K562 (cell line): ENCODE measurements around the gene IL27RA. TPM values are rescaled to one million over a fixed set of nuclear protein-coding genes. Genes with fewer than 3 reads are reported as not detected.

Experiments
- BRF1 ChIP-seq: IDR thresholded peaks from 3 replicates; pipeline ENCODE4 v1.6.1; 2011; ENCODE audit warnings: borderline replicate concordance, mild to moderate bottlenecking; ENCODE audit not compliant: insufficient read length; ENCODE audit errors: extremely low read depth
- CEBPZ ChIP-seq: fragments of 150-350 bp; IDR thresholded peaks from 2 replicates; pipeline ENCODE4 v1.6.1; 2014; ENCODE audit warnings: low read depth, mild to moderate bottlenecking, low read length, borderline replicate concordance
- CHD2 ChIP-seq: IDR thresholded peaks from 2 replicates; pipeline ENCODE4 v1.6.1; 2011; ENCODE audit warnings: low read depth, low read length
- GTF2A2 ChIP-seq: IDR thresholded peaks from 2 replicates; pipeline ENCODE4 v1.6.1; 2016; ENCODE audit warnings: mild to moderate bottlenecking, missing genetic modification characterization, missing compliant biosample characterization
- HMG20A ChIP-seq: fragments of 450-650 bp; formaldehyde crosslinking; conservative IDR thresholded peaks from 2 replicates; pipeline ENCODE4 v1.4.0; 2020; ENCODE audit warnings: mild to moderate bottlenecking, mixed read lengths
- KAT8 ChIP-seq: fragments of 450-650 bp; IDR thresholded peaks from 2 replicates; pipeline ENCODE4 v1.6.1; 2016; ENCODE audit warnings: low read depth, mild to moderate bottlenecking
- NCOA1 ChIP-seq: fragments of 450-650 bp; IDR thresholded peaks from 2 replicates; pipeline ENCODE4 v1.6.1; 2016; ENCODE audit warnings: low read depth
- POU5F1 ChIP-seq: fragments of 150-350 bp; IDR thresholded peaks from 2 replicates; pipeline ENCODE4 v1.6.1; 2014; ENCODE audit warnings: borderline replicate concordance, low read length, low read depth, mild to moderate bottlenecking; ENCODE audit not compliant: partially characterized antibody
- RB1 ChIP-seq: fragments of 450-650 bp; IDR thresholded peaks from 2 replicates; pipeline ENCODE4 v1.6.1; 2017; ENCODE audit warnings: low read depth, mild to moderate bottlenecking
- TCF7 ChIP-seq: sonication (generic); IDR thresholded peaks from 2 replicates; pipeline ENCODE4 v1.6.1; 2016; ENCODE audit warnings: antibody characterized with exemption, borderline replicate concordance
- TEAD1 ChIP-seq, 2 experiments: fragments of 450-650 bp in 1 of 2; sonication (generic) in 1 of 2; formaldehyde crosslinking; IDR thresholded peaks; 2 replicates each; pipeline versions ENCODE4 v1.4.0 to v1.8.0; 2020 to 2022; ENCODE audit warnings: mild to moderate bottlenecking in 2 of 2, missing genetic modification reagents in 1 of 2
- TRIM28 ChIP-seq: fragments of 450-650 bp; IDR thresholded peaks from 2 replicates; pipeline ENCODE4 v1.6.1; 2017
- UBTF ChIP-seq, 2 experiments: IDR thresholded peaks; 2 replicates each; pipeline ENCODE4 v1.6.1; 2012; ENCODE audit warnings: improper control_type of control experiment in 2 of 2, low read depth in 2 of 2, low read length in 2 of 2, borderline replicate concordance in 1 of 2
- ZBTB1 ChIP-seq: sonication (generic); formaldehyde crosslinking; IDR thresholded peaks from 2 replicates; pipeline ENCODE4 v1.8.1; 2023; ENCODE audit warnings: missing genetic modification reagents, low read depth, mild to moderate bottlenecking, borderline replicate concordance
- ZBTB43 ChIP-seq: sonication (generic); formaldehyde crosslinking; IDR thresholded peaks from 2 replicates; pipeline ENCODE4 v1.8.0; 2023; ENCODE audit warnings: mild to moderate bottlenecking, missing genetic modification reagents
- ZFPM2 ChIP-seq: fragments of 250-450 bp; sonication (Bioruptor Pico); IDR thresholded peaks from 2 replicates; pipeline ENCODE4 v1.5.1; 2022; ENCODE audit warnings: mild to moderate bottlenecking
- ZNF165 ChIP-seq: fragments of 250-450 bp; sonication (Bioruptor Pico); IDR thresholded peaks from 2 replicates; pipeline ENCODE4 v1.4.0; 2020; ENCODE audit warnings: borderline replicate concordance
- ZNF280A ChIP-seq: fragments of 450-650 bp; IDR thresholded peaks from 2 replicates; pipeline ENCODE4 v1.6.1; 2018; ENCODE audit warnings: mild to moderate bottlenecking, low read depth; ENCODE audit not compliant: partially characterized antibody
- ZNF436 ChIP-seq: fragments of 250-450, 450-650 bp; sonication (Bioruptor Pico); formaldehyde crosslinking; IDR thresholded peaks from 2 replicates; pipeline ENCODE4 v1.7.0; 2020; ENCODE audit warnings: mild to moderate bottlenecking
- ZNF586 ChIP-seq: fragments of 450-650 bp; formaldehyde crosslinking; conservative IDR thresholded peaks from 2 replicates; pipeline ENCODE4 v1.4.0; 2020; ENCODE audit warnings: mild to moderate bottlenecking, moderate library complexity
- ZNF830 ChIP-seq: fragments of 250-450 bp; sonication (Bioruptor Pico); IDR thresholded peaks from 2 replicates; pipeline ENCODE4 v1.5.0; 2021; ENCODE audit warnings: mild to moderate bottlenecking
- polyA plus RNA-seq, 8 experiments: library from polyadenylated mRNA; depleted of rRNA in 4 of 8; stranded (reverse) in 5 of 8; unstranded in 3 of 8; fragments of >200 nt; fragmentation: Nextera tagmentation in 2 of 8; fragmentation: Illumina TruSeq in 1 of 8; extraction: Ambion mirVana in 2 of 8; extraction: Trizol in 1 of 8; gene quantifications; 2 replicates each; pipeline versions ENCODE4 v1.2.1 to v1.2.3, GENCODE V29; 2011 to 2014; ENCODE audit warnings: inconsistent platforms in 1 of 8, missing spikeins in 1 of 8
- total RNA-seq, 7 experiments: library from RNA; depleted of rRNA in 6 of 7; stranded (reverse); fragments of >200 nt in 6 of 7; fragmentation: Illumina TruSeq in 2 of 7; extraction: Trizol in 2 of 7; gene quantifications; 2 replicates each; pipeline versions ENCODE4 v1.2.1 to v1.2.3, GENCODE V29; 2011 to 2021; ENCODE audit warnings: low replicate concordance in 1 of 7

IL27RA gene
- total and polyA plus RNA-seq, 9 of the 15 experiments (the other 6 are each of a cell fraction or from before 2014, with no cell fraction given) = 1.9 to 15.9 (median 12.0) TPM

GRCh38 chr19:14059093-14059480, 27.5 kb downstream of the IL27RA start (continued):
- no peak for TF ChIP-seq KAT8
- 0 out of 2 replicates have a peak, but pooled peaks have one; percentile 34 for TF ChIP-seq RB1
- TF ChIP-seq ZNF165 = no peak
- no peak for TF ChIP-seq CHD2
- no peak for TF ChIP-seq BRF1
- no peak for TF ChIP-seq CEBPZ
- no peak for TF ChIP-seq ZBTB1 (CRISPR knock-in tag)
- no peak for TF ChIP-seq ZNF280A
- no peak for TF ChIP-seq ZNF436 (CRISPR knock-in tag)
- no peak for TF ChIP-seq UBTF (IDR thresholded peaks at IDR 0.05; ENCODE audit: borderline replicate concordance in 1 of 2, low read depth in 2 of 2, low read length in 2 of 2)
- no peak for TF ChIP-seq POU5F1
- no peak for TF ChIP-seq TEAD1 (CRISPR knock-in tag; IDR thresholded peaks at IDR 0.05)
- no peak for TF ChIP-seq NCOA1
- no peak for TF ChIP-seq HMG20A (CRISPR knock-in tag)
- TF ChIP-seq TRIM28 = no peak
- TF ChIP-seq ZNF586 (CRISPR knock-in tag) = no peak
- TF ChIP-seq ZNF830 (CRISPR knock-in tag) = no peak
- TF ChIP-seq ZBTB43 (CRISPR knock-in tag) = no peak
- TF ChIP-seq TCF7 = no peak
- TF ChIP-seq ZFPM2 (CRISPR knock-in tag) = no peak
- TF ChIP-seq GTF2A2 (tag) = no peak
